HepG2 (cell line): ENCODE measurements around the gene TRIM22.

Experiments
- NFE2L2 ChIP-seq: fragments of 150-350 bp; IDR thresholded peaks from 2 replicates; pipeline ENCODE4 v1.6.1; 2014; ENCODE audit warnings: low read length
- ZBTB21 ChIP-seq: sonication (generic); formaldehyde crosslinking; IDR thresholded peaks from 2 replicates; pipeline ENCODE4 v1.4.0; 2020; ENCODE audit warnings: missing genetic modification reagents
- TF ChIP-seq, protein P1 (sequence below): sonication (generic); formaldehyde crosslinking; IDR thresholded peaks from 2 replicates; pipeline ENCODE4 v1.8.0; 2022; ENCODE audit warnings: mild to moderate bottlenecking, missing genetic modification reagents

GRCh38 chr11:5705688-5706087 is 16.1 kb downstream of the TRIM22 start:
- TF ChIP-seq NFE2L2 (no peak), ZBTB21 (CRISPR knock-in tag) (no peak)
- TF ChIP-seq, protein P1, sequence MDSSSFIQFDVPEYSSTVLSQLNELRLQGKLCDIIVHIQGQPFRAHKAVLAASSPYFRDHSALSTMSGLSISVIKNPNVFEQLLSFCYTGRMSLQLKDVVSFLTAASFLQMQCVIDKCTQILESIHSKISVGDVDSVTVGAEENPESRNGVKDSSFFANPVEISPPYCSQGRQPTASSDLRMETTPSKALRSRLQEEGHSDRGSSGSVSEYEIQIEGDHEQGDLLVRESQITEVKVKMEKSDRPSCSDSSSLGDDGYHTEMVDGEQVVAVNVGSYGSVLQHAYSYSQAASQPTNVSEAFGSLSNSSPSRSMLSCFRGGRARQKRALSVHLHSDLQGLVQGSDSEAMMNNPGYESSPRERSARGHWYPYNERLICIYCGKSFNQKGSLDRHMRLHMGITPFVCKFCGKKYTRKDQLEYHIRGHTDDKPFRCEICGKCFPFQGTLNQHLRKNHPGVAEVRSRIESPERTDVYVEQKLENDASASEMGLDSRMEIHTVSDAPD (CRISPR knock-in tag): no peak
